ENCODE measurements around the gene BMP2K. TPM values are rescaled to one million over a fixed set of nuclear protein-coding genes. Genes with fewer than 3 reads are reported as not detected.

Gene BMP2K
- total RNA-seq, 6 donors from 2014 or later, result 34.2 to 50.3 (median 42.1) TPM

- TF ChIP-seq POLR2A (IDR thresholded peaks at IDR 0.05), result no peak
- no peak for TF ChIP-seq CTCF (IDR thresholded peaks at IDR 0.05)
- no peak for TF ChIP-seq POLR2AphosphoS5 (IDR thresholded peaks at IDR 0.05)
- no peak for TF ChIP-seq EP300 (IDR thresholded peaks at IDR 0.05)
- no peak overlapping the region for H3K27ac ChIP-seq
- H3K4me1 ChIP-seq, result peaks cover 0 to 3% (median 0%) of the 10 kb centered on the region in 4 donors
- ATAC-seq (ENCODE audit: low FRiP score in 2 of 2), result no peak
- H3K9me3 ChIP-seq, result no peaks in the 10 kb centered on the region
- WGBS, 2 donors, result 74 to 77% methylated on average over 2 of the region's 2 CpGs
- no peak overlapping the region for H3K4me3 ChIP-seq
- no peaks in the 10 kb centered on the region for H3K36me3 ChIP-seq
- no peaks in the 10 kb centered on the region for H3K27me3 ChIP-seq
- no peak for DNase-seq
Measured at GRCh38 chr4:78796526-78796925, 20.4 kb downstream of the BMP2K start.

- ATAC-seq (ENCODE audit: low FRiP score in 2 of 2), result no peak
- H3K27ac ChIP-seq, result no peak overlapping the region
- no peak for TF ChIP-seq CTCF (IDR thresholded peaks at IDR 0.05)
Measured at GRCh38 chr4:78797777-78798284, 21.7 kb downstream of the BMP2K start.

GRCh38 chr4:78799551-78800495 is 23.7 kb downstream of the BMP2K start:
- ATAC-seq (ENCODE audit: low FRiP score in 2 of 2), result no peak

More at GRCh38 chr4:78797777-78798284, 21.7 kb downstream of the BMP2K start:
- no peak for DNase-seq
- no peak overlapping the region for H3K4me3 ChIP-seq
- H3K36me3 ChIP-seq, result no peaks in the 10 kb centered on the region
- H3K9me3 ChIP-seq, result no peaks in the 10 kb centered on the region
- H3K4me1 ChIP-seq, result peaks cover 0 to 3% (median 0%) of the 10 kb centered on the region in 4 donors
- WGBS, 2 donors, result 96 to 97% methylated on average over 4 of the region's 4 CpGs
- no peaks in the 10 kb centered on the region for H3K27me3 ChIP-seq

GRCh38 chr4:78800965-78801364 is 24.8 kb downstream of the BMP2K start:
- H3K27me3 ChIP-seq, result no peaks in the 10 kb centered on the region
- H3K9me3 ChIP-seq, result no peaks in the 10 kb centered on the region
- no peak for TF ChIP-seq POLR2A (IDR thresholded peaks at IDR 0.05)
- TF ChIP-seq CTCF (IDR thresholded peaks at IDR 0.05), result no peak
- no peak for TF ChIP-seq EP300 (IDR thresholded peaks at IDR 0.05)
- no peak for TF ChIP-seq POLR2AphosphoS5 (IDR thresholded peaks at IDR 0.05)
- no peak overlapping the region for H3K4me3 ChIP-seq
- no peaks in the 10 kb centered on the region for H3K36me3 ChIP-seq
- ATAC-seq (ENCODE audit: low FRiP score in 2 of 2), result no peak
- DNase-seq, result no peak
- H3K27ac ChIP-seq, result no peak overlapping the region
- H3K4me1 ChIP-seq, result peaks cover 0 to 3% (median 0%) of the 10 kb centered on the region in 4 donors

More at GRCh38 chr4:78799551-78800495, 23.7 kb downstream of the BMP2K start:
- Histone ChIP-seq H3K36me3 (no peaks in the 10 kb centered on the region), H3K4me3 (no peak overlapping the region), H3K27ac (no peak overlapping the region), H3K9me3 (no peaks in the 10 kb centered on the region), H3K4me1 (peaks cover 0 to 3% (median 0%) of the 10 kb centered on the region in 4 donors), H3K27me3 (no peaks in the 10 kb centered on the region)
- TF ChIP-seq POLR2AphosphoS5 (IDR thresholded peaks at IDR 0.05) (no peak), POLR2A (IDR thresholded peaks at IDR 0.05) (no peak), CTCF (IDR thresholded peaks at IDR 0.05) (no peak), EP300 (IDR thresholded peaks at IDR 0.05) (no peak)
- WGBS, 2 donors, result 96% methylated on average over 5 of the region's 5 CpGs
- no peak for DNase-seq
